Measurements from ENCODE around the gene TENT5C.

The TENT5C gene

DNA sequence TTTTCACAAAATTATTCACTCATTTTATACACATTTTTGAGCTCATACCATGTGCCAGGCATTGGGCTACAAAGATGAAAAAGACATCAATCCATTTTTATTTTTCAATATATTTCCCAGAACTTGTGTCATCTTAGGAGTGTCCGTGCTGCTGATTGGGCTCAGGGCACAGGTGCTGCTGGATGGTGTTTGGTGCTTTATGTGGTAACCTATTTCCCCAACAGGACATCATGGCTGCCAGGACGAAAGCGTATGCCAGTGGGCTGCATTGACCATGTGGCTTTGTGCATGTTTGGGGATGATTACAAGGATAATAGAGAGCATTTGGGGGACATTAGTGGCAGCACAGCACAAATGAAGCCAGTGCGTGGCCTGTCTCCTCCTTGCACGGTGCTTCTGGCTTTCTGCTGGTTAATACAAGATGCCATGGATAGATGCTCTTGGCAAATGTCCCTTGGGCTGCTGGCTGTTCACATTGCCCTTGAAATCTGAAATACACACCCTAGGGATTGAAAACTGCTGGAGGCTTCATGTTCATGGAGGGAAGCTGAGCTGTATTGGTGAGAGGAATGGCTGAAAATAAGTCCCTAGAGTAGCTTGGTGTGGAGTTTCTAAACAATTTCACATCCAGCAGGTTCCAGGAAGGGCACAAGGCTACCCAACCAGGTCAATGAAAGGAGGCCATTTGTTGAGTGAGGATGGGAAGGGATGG is 52.3 kb downstream of the TENT5C start:
- DNase-seq, result no peak

DNA sequence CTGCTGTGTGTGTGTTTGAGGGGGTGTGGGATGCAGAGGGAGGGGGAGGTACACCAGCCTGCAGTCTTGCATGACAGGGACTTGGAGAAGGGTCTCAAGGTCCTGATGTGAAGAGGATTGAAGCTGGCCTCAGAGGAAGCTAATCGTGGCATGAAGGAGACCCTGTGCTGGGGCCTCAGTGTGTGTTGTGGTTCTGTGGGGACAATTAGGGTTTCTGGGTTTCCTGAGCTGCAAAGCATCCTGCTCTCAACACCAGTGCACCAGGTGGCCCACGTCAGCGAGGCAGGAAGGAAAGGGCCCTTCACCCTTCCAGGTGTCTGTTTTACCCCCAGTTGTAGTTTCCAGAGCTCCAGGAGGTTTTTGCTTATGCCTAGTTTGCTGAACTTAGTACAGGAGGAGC is 52.8 kb downstream of the TENT5C start:
- no peak for DNase-seq

DNA sequence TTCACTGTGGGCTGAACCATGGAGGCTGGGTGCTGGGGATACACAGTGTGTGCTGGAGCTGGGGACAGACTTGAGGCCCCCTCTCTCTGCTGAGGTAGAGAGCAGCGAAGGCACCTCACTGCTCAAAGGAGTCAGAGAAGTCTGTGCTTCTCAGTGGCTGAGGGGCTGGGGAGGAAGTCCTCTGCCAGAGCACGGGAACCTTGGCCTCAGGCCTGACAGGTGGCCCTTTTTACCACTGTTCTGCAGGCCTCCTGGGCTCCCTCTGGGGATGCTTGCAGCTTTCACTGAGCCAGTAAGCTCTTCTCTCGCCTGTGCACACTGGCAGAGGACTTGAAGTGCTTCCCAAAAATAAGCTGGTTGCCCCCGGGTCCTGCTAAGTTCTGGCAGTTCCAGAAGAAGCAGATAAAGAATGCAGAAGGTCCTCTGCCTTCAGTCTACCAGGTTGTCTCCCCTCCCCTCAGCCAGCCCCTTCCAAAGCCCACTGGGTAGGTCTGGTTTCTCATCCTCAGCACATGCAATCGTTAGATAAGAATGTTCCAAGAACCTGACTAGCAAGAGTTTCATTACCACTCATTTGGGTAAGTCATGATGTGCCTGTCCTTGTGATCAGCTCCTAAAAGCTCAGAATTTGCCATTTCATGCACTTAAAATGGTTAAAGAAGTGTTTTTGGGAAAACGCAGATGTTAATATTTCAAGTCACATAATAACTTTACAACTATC is 53.9 kb downstream of the TENT5C start:
- no peak for DNase-seq

DNA sequence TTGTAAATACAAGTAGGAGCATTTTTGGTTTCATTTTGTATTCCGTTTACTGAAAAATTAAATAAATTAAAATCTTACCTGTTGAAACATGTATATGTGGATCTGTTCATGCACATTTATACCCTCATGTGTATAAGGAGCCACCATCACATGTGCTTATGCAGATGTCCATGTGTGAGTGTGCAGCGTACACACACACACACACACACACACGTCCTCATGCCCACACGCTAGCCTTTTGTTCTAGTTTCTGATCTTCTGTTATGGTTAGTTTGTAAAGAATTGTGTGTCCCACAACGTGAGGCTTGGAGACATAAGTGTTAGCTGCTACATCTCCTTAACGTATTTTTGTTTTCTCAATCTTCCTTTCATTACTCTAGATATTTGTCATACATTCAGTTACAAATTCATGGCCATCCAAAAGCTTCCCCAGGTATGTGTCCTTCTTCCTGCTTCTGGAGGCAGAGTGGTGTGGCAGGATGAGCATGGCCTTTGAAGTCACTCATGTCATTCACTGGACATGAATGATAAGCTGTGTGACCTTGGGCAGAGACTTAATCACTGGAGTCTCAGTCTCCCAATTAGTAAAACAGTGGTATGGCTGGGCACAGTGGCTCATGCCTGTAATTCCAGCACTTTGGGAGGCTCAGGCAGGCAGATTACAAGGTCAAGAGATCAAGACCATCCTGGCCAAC is 54.6 kb downstream of the TENT5C start:
- no peak for DNase-seq

DNA sequence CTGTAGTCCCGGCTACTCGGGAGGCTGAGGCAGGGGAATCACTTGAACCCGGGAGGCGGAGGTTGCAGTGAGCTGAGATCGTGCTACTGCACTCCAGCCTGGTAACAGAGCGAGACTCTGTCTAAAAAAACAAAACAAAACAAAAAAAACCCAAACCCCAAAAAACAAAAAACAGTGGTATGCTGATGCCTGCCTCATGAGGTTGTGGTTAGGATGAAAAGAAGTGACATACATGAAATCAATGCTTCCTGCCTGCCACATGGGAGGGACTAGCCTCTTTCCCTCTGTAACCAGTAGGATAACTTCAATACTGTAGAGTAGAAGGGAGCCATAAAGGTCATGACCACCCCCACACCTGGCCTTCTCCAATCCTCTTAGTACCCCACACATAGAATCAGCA is 55.2 kb downstream of the TENT5C start:
- no peak for DNase-seq

DNA sequence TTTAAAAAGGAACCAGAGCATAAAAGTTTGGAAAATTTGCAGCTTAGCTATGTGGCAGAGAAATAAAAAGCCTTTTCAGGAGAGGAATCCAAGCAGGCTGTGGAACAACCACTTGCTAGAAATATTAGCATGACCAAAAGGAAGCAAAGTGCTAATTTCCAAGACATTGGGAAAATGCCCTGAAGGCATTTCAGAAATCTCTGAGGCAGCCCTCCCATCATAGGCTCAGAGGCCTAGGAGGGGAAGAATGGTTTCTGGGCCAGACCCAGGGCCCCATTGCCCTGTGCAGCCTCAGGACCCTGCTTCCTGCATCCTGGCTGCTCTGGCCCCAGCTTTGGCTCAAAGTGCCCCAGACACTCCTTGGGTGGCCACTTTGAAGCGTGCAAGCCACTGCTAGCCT is 56.8 kb downstream of the TENT5C start:
- no peak for DNase-seq

DNA sequence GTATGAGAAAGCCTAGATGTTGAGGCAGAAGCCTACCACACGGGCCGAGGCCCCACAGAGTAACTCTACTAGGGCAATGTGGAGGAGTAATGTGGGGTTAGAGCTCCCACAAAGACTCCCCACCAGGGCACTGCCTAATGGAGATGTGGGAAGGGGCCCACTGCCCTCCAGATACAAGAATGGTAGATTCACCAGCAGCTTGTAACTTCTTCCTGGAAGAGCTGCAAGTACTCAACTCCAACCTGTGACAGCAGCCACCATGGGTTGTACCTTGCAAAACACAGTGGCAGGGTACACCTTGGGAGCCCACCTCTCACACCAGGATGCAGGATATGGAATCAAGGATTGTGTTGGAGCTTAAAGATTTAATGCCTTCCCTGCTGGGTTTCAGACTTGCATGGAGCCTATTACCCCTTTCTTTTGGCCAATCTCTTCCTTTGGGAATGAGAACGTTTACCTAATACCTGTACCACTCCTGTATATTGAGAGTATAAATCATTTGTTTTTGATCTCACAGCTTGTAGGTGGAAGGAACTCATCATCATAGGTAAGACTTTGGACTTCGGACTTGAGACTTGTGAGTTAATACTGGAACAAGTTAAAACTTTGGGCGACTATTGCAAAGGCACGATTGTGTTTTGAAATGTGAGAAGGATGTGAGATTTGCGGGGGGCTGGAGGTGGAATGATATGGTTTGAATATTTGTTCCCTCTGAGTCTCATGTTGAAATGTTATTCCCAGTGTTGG is 57.5 kb downstream of the TENT5C start:
- no peak for DNase-seq

DNA sequence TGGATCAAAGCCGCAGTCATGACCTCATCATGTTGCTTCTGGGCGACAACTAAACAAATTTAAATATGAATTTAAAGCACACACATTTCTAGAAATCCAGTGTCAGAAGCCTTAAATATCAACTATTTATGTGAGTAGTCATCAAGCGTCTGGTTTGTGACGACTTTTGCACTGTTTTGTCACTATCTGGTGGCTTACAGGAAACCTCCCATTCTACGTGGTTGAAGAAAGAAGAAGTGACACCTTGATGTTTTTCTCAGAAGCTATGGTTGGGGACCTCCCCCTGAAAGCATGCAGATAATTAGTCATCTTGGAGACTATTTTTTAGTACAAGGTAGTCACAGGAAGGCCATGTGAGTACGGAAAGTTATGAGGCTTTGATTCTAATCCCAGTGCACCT is 58.5 kb downstream of the TENT5C start:
- no peak for DNase-seq

DNA sequence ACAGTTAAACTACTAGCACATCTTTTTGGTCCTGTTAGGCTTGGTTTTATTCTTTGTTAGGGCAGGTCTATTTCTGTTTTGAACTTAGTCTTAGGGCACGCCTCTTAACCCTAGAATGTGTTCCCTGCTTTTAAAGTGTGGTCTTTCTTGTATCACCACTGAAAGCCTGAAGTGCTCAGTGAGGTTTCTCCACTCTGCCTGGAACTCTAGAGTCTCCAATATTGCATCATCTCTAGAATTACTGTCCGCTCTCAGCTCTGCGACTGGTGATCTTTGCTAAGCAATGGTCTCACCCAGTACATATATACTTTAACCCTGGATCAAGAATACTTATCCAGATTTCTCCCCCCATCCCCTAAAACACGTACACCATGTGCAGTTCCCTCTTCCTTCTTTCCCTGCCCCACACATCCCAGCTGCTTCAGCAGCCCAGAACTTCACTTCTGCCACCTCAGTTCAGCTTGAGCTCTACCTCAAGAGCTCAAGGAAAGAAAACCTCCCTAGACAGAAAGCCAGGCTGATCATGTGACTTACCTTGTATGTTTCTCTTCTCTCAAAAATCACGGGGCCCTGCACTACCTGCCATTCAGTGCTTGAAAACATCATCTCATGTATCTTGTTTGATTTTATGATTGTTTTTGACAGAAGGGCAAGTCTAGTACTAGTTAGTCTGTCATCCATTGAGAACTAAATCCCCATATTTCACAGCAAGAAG is 59.9 kb downstream of the TENT5C start:
- DNase-seq, result no peak

DNA sequence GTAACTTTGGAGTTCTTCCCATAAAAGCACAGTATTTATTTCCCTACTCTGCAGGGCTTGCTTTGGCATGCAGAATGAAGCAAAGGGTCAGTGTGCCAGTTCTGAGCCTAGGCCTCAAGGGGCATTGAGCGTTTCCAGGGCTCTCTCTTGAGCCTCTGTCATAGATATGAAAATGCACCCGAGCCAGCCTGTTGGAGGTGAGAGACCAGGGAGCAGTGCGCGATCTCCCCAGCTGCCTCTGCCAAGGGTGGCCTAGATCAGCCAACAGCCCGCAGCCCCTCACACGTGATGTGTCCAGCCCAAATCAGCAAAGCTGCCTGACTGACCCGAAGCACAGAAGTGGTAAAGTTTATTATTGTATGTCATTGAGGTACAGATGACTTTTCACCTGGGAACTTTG is 63.7 kb downstream of the TENT5C start:
- DNase-seq, result no peak

DNA sequence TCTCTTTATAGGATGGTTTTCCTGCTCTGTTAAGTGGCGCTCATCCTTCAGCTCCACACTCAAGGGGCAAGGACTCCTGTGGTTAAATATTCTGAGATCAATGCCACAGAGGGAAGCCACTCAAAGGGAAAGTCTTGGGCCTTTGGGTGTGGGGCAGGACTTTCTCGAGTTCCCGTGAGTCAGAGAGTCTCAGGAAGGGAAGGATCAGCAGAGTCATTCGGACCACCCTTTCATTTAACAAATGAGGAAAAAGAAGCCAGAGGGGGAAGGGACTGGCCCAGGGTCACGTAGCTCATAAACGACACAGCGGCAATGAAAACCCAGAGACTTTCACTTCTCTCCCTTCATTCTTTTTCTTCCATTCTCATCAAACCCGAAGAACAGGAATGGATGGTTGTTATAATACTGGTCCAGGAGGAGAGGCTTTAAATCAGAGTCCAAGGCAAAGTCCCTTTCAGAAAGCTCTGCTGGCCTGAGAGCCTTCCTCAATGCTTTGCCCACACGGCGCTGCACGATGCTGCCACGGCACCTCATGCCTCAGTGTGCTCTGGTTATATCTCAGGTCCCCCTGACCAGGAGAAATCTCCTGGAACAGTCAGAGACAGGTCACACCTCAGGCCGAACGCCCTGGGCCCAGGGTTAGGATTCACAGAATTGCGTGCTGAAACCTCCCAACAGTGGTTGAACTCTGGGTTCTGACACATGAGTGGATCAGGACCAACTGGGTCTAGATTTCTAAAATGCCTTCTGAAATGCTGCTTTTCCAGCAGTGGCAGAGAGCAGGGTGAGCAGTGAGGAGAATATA is 65.3 kb downstream of the TENT5C start:
- DNase-seq, result no peak

DNA sequence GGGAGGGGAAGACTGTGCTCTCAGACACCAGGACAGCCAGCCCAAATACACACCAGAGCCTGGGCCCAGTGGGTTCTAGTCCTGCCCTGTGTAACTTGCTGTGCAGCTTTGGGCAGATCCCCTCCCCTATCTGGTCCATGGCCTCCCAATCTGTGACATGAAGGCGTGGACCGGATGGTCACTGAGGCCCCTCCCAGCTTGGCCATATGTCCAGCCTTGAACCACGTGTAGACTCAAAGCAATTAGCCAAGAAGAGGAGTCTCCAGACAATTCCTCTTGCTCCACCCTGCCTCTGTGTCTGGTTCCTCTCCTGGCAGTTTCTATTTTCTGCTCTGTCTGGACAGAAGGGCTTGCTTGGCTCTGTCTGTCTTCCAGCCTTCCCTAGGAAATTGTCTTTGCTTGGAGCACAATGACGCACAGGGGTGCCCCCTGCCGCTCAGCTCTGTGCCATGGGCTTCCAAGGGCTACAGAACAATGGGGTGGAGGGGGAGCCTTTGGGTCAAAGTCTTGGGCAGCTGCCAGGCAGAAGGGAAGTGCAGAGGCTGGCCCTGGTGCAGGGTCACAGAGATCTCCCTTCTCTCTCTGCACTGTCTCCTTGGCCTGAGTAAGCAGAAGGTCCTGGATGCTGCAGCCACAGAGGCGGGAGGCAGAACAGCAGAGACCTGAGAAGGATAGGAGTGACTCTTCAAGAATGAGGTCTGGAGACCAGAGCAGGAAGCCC is 66.1 kb downstream of the TENT5C start:
- DNase-seq, result peak; percentile 80

DNA sequence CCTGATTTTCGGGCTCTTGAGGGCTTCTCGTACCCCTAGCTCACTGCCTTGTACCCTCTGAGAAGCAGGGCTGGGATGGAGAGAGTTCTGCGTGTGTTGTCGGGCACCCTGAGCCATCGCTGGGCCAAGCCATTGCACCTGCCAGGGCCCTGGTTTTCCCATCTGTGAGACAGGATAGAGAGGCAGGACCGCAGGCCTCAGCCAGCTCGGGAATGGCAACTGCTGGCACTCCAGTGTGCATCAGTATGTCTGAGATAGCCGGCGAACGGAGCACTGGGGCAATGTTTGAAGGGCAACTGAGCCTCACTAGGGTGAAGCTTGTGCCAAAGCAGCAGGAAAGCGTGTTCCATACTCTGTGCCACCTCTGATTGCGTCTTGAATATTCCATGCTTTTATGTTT is 66.9 kb downstream of the TENT5C start:
- DNase-seq, result no peak

DNA sequence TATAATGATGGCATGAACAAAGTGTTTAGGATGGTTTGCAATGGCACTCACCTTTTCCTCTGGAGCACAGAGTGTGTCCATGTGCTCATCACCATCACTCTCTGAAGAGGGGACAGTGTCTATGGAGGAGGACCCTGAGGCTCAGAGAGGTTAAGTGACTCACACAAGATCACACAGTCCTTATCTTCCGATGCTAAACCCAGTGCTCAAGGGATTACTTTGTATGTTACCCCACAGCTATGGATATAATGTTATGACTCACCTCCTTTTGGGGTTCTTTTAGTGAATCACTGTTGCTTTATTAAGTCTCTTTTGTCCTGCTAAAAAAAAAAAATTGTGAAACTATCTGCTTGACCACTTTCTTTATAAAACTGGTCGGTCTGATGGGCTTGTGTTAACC is 67.6 kb downstream of the TENT5C start:
- DNase-seq, result no peak

DNA sequence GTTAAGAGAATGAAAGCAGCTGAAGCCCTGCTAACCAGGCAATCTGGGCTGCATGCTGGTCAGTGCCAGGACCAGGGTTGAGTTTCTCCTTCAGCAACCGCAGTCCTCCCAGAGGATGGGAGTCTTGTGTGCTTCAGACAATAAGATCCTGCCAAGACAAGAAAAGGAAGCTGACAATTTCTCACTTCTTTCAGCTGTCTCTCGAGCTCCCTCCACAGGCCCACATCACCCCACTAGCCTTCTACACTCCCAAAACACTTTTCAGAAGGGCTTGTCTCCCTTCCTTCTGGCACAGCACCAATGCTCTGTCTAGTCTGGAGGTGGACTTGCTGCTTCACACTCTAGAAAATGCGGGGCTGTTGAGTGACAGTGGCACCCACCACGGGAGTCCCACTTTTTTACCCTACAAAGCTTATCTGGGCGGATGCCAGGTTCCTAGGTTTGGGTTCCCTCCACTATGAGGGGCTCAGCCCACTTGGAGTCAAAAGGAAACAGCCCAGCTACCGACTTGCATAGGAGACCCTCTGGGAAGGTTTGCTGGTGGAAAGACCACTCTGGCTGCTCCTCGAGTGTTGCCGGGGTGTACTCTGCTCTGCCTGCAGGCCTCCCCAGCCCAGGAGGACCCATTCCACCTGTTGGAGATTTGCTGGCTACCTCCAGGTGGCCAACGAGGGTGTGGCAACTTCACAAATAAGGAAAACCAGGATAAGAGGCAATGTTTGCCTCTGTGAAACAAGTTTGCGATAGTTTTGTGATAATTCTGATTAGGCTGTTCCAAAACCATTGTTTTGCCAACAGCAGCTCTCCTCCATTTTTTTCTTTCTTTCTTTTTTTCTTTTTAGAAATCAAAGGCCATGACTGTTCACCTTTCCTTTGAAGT is 68.9 kb downstream of the TENT5C start:
- DNase-seq, result peak; percentile 31

DNA sequence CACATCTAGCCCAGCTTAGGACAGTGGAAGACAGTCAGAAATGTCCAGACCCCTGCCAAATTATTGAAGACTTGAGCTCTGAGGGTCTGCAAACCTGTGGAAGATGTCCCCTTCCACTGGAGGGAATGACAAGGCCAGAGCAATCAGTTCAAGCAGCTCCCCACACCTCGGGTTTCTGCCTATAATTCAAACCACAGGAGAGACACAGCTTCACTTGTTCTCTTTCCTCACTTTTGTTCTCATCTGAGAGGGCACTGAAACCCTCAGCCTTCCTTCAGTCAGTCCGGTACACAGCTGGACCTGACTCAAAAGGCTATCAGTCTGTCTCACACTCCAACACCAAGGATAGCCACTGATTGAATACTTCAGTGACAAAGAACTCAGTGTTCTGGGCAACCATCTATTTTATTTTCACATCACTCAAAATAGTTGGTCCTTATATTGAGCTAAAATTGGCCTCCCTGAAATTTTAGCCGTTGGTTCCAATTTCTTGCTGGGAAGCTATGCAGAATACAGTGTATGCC is 70.1 kb downstream of the TENT5C start:
- DNase-seq, result no peak

DNA sequence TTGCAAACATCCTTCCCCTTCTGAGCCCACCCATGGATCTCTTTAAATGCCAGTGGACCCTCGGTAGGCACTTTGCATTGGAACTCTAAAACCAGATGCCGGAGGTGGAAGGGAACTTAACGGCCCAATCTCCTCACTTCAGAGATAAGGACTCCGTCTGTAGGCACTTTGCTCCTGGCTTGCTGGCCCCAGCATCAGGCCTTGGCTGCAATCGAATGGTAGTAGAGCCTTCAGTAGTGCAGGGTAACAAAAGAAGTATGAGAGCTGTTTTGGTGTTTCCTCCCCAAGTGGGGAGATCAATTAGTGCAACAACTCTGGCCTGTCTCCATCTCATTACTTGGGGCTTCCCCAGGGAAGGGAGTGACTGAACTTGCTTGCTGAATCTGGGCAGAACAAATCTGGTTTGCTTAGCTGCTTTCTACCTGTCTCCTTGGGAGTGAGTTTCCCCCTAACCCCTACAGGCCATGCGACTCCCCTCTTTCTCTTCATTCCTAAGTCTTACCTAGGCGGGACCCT is 70.8 kb downstream of the TENT5C start:
- no peak for DNase-seq

Measured in NCI-H69 (cell line).